Activated CD8-positive, alpha-beta memory T cell treated with anti-CD3 and anti-CD28 coated beads, Interleukin-2, amount 50 U/mL, for 1 hour (primary cell): Measurements from ENCODE around the gene TMEM266.

Source experiments
- DNase-seq: peaks from one replicate; pipeline ENCODE4 v3.0.0-alpha.2; 2020; ENCODE audit errors: extremely low read depth

The TMEM266 gene

DNA sequence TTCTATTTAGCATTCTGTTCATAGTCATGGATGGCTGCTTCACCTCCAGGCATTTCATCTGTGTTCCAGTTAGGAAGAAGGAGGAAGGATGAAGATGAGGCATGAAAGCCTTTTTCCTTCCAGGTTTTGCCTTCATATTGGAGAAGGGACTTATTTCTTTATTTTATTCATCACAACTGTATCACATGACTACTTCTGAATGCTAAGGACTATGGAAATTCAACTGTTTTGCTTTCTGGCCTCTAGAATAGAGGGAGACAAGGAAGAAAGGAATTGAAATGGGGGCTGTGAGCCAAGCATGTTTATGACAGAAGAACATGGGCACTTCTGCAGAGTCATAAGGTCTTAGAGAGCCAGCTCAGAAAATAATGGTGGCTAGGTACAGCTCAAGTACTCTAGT, 10.4 kb downstream of the TMEM266 start:
- DNase-seq: no peak

DNA sequence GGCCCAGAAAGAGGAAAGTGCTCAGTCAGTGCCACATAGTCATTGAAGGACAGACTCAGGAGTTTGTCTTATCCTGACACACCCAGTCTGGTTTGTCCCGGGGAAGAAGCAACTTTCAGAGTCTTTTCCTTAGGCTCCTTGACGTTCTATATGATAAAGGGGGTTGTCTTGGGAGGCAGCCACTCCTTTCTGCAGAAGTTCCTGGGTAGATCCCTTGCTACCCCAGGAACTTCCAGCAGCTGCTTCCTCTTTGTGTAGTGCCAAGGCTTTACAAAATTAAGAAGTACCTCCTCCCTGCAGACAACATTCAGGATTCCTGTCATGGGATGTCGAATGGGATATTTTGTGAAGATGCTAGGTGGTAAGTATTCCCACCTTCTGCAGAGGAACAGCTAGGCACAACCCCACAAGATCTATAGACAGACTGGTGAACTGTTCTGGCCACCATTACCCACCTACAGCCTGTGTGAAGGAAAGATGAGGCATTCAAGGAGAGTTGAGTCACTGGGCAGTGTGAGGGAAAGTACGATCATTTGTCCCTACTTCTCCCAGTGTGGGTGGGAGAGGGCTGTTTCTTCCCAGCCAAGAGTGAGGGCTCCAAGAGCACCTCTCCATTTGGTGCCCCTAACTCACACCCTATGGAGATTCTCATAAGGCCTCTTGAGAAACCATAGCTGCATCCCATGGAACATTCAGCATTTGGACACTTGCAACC, 11.3 kb downstream of the TMEM266 start:
- no peak for DNase-seq

DNA sequence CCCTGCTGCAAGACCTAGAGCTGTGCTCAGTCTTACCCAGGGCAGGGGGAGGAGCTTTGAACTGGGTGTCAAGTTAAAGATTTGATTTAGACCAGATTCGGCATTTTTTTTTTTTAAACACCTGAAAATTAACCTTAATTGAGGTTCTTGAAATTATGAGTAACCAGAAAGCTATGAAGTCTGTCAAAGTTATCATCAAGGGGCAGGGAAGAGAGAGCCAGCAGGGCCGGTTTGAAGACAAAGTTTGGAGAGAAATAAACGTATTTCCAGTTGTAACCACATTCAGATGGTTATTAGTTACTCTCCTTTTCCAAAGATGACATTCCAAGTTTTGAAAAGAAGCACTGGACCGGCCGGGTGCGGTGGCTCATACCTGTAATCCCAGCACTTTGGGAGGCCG, 12.0 kb downstream of the TMEM266 start:
- DNase-seq: no peak

DNA sequence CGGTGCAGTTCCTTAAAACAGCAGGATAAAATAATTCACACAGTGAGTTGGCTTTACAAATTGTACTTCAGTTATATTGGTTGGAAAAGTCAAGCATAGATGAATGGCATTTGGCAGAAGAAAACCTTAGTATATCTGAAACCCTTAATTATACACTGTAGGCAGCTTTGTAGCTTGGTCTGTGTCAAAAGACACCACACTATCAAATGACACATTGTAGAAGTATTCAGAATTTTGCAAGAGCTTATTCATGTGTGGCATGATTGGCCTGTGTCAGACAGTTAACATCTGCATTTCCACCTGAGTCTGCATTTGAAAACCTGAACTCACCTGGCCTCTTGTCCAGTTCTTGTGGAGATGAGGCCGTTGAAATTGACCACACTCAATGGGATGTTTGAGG, 13.8 kb downstream of the TMEM266 start:
- DNase-seq: no peak

DNA sequence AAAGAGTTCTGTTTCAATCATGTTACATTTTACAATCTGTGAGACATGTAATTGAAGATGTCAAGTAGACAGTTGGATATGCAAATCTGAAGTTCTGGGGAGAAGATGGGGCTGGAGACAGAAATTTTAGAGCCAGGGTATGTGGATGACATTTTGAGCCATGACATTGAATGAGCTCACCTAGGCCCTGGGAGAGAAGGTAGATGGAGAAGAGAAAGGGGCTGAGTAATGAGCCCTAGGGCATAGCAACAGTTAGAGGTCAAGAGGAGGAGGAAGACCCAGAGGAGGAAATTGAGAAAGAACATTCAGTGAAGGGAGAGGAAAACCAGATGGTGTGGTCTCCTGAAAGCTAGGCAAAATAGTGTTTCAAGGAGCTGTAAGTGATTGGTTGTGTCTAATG, 15.3 kb downstream of the TMEM266 start:
- DNase-seq: no peak

DNA sequence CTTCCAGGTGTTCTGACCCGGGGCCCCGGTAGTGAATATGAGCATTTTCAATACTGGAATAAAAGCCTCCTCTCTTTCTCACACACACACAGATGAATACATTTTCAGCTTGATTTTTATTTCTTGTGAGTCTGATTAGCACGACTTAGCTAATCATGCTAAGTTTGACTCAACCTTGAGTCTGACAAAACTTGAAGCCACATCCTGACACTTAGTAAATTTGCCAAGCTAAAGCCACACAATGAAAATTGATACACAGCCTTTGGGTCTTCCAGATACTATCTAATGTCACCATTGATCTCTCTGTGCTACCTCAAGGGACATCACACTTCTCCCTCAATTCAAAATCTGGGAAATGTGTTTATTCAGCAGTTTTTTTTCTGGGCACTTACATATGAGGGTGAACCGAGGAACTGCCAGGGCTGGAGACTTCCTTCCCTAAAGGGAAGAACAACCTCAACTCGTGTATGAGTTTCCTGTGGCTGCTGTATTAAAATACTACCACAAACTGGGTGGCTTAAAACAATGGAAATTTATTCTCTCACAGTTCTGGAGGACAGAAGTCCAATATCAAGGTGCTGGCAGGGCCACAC, 18.6 kb downstream of the TMEM266 start:
- DNase-seq: no peak

DNA sequence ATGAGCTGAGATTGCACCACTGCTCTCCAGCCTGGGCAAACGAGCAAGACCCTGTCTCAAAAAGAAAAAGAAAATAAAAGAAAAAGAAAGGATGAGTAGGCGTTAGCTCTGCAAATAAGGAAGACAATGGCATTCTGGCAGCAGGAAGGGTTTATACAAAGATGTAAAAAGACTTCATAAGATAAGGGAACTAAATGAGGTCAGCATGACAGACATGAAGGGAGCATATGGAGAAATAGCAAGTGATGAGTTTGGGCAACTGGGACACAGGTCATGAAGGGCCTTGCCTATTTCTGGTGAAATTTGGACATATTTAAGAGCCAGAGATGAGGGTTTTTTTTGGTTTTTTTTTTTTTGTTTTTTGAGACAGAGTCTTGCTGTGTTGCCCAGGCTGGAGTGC, 24.5 kb downstream of the TMEM266 start:
- DNase-seq: no peak

DNA sequence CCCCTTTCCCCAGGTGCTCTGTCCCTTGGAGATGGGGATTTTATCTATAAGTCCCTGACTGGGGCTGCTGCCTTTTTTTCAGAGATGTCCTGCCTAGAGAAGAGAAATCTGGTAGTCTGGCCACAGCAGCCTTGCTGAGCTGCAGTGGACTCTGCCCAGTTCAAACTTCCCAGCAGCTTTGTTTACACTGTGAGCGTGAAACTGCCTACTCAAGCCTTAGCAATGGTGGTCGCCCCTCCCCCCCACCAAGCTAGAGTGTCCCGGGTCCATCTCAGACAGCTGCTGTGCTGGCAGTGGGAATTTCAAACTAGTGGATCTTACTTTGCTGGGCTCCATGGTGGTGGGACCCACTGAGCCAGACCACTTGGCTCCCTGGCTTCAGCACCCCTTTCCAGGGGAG, 38.9 kb downstream of the TMEM266 start:
- DNase-seq: no peak

DNA sequence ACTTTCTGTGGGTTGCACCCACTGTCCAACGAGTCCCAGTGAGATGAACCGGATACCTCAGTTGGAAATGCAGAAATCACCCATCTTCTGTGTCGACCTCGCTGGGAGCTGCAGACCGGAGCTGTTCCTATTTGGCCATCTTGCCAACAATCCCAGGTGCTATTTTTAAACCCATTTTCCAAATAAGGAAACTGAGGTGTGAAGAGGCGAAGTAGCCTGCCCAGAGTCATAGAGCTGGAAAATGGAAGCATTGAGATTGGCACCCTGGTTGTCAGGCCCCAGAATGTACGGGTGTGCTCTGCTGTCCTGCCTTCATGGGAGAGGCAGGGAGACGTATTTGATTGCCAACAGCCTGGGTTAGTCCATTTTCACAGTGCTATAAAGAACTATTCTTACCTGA, 39.6 kb downstream of the TMEM266 start:
- no peak for DNase-seq

DNA sequence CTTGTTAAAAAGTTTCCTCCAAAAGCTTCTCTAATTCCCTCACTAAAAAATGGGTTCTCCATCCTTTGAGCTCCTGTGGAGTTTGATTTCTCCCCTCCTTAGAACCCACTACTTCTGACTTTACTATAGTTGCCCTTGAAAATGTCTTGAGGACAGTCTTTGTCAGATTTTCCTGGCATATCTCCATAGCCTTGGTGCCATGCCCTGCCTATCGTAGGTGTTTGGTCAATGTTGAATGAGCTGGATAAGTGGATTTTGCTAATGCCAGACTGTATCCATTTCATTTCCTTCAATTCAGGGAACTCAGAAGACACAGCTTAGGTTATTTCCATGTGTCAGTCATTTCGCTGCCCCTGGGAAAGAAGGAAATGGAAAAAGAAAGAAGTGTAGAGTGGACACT, 40.6 kb downstream of the TMEM266 start:
- no peak for DNase-seq

DNA sequence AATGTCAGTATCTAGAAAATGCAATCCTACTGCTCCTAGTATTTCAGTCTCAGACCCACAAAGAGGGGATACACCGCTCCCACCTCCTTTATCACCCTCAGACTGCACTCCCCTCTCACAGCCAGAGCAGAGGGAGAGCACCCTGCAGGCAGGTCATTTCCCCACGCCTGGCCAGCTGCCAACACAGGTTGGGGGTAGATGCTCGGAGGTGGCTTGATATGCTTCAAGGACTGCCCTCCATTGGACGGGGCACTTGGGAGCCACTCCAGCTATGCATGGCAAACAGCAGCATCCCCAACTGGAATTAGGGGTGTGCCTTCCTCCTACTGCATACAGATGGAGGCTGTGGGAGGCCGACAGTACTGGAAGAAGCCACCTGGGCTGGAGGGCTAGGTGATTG, 41.9 kb downstream of the TMEM266 start:
- no peak for DNase-seq

DNA sequence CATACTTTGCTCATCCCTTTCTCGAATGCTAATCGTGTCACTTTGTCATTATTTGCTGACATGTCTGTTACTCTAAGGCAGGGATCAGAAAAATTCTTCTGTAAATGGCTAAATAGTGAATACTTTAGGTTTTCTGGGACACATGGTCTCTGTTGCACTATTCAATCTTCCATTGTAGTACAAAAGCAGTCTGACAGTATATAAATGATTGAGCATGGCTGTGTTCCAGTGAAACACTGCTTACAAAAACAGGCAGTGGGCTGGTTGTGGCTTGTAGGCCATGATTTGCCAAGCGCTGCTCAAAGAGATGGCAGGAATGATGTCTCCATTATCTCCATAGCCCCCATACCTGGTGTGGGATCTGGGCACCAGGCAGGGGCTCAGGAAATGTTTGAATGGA, 45.6 kb downstream of the TMEM266 start:
- DNase-seq: no peak

DNA sequence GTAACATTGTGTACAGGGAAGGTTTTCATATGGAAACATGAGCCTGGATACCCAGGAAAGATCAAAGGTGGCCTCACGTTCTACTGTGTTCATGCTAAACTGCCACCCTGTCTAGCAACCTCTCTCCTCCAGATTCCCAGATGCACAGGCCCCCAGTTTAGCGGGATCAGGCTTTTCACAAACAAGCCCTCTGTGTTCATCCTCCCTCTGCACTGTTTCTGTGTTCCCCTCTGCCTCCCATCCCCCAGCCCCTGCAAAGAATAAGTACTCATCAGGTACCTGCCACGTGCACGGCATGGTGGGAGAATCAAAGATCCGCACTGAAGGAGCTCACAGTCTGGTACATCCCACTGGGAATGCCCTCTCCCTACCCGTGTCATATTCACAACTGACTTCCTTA, 46.1 kb downstream of the TMEM266 start:
- DNase-seq: no peak

DNA sequence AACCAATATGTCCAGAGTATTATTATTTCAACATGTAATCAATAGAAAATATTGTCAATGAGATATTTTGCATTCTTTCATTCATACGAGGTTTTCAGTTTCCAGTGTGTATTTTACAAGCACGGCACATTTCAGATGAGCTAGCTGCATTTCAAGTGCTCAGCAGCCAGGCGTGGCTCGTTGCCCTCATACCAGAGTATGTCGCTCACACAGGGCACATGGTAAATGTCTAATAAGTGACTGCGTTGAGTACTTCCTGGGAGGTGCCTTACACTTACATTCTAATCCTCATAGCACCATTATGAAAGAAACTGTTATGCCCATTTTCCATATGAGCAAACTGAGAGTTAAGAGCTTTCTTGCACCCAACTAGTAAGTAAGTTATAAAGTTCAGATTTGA, 47.4 kb downstream of the TMEM266 start:
- no peak for DNase-seq

DNA sequence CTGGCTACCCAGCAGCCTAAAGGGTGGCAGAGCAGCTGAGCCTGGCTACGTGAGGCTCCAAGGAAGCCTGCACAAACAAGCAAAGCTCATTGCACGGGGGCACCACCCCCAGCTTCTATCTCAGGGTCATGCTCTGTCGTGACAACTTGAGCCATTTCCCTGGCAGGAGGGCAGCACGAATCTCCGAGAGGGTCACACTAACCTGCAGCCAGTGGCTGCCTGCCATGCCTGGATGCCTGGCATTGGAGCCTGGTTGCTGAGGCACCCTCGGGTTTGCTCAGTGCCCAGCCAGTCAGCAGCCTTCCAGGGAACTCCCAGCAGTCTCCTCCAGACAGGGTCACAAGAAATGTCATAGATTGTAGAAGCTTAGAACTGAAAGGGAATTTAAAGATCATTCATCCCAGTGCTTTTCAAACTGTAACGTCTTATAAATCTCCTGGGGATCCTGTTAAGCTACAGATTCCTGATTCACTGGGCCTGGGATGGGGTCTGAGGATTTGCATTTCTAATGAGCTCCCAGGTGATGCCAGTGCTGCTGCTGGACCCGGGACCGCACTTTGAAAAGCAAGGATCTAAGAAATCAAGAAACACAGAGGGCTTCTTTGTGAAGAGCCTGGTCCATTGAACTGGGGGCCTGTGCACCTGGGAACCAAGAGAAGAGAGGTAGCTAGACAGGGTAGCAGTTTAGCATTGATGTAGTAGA, 48.4 kb downstream of the TMEM266 start:
- DNase-seq: no peak

DNA sequence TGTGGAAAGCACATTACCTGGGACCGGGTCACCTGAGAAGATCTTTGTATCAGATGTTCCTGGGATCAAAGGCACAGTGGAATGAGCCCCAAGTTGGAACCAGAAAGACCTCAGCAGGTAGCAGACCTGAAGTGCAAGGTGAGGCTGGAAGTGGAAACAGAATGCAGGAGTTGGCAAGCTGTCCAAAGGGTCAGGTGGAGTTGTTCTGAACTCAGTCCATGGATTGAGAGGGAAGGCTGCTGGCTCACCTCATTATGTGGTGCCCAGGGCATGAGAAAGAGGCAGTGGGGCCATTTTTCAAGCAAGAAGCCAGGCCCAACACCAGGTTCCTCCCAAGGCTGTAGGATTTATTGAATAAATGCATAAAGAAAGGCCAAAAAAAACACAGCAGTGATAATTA, 49.3 kb downstream of the TMEM266 start:
- DNase-seq: no peak

DNA sequence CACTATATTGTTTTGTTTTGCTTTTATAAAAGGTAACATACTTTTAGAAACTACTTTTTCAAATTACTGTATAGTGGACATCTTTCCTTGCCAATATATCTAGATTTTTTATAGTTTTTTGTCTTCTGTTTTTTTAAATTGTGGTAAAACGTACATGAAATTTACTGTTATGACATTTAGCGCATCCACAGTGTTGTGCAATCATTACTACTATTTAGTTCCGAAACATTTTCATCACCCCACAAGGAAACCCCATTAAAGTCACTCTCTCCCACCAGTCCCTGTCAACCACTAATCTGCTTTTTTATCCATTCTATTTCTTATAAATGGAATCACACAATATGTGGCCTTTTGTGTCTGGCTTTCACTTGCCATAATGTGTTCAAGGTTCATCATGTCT, 54.8 kb downstream of the TMEM266 start:
- no peak for DNase-seq

DNA sequence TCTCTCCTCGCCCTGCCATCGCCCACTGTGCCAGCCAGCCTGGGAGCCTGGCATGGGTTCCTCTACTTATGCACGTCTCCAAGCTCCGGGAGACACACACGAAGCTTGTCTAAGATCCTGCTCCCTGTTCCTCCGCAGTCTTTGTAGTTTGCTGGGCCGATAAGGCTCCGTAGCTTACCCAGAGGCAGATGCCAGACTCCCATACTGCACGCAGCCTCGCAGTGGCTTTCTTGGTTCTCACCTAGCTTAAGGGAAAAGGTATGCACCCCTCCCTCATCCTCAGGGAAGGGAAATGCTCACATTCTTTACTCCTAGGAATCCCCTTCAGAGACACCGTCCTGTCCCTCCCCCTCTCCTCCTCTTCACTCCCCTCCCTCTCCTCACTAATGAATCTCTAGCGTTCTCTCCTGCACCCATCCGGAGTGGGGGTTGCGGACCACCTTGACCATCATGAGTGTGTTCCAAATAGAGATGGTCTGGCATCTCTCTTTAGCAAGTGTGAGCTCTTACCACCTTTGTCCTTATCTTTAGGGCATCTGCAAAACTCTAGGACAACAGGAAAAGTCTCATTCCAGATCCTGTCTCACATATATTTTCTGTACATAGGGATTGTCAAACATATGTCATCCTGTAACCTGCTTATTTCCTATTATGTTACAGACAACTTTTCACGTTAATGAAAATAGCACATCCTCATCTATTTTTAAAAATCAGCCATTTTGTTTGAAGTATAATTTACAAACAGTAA, 56.5 kb downstream of the TMEM266 start:
- DNase-seq: no peak

DNA sequence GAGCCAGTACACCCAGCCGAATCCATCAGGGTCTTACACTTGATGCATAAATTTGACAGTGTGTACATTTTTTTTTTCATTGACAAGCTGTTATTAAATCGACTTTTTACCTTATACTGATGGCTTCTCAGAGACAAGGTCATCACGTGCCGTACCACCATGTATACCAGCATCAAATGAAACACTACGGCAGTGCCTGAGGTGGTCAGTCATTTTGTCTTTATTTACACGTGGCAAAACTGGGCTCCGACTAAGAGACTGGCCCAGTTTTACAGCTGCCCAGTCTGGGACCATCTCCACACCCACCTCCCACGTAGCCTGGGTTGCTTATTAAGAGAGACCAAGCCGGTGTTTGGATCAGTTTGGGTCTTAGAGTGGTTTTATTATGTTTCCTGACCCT, 57.4 kb downstream of the TMEM266 start:
- DNase-seq: no peak

DNA sequence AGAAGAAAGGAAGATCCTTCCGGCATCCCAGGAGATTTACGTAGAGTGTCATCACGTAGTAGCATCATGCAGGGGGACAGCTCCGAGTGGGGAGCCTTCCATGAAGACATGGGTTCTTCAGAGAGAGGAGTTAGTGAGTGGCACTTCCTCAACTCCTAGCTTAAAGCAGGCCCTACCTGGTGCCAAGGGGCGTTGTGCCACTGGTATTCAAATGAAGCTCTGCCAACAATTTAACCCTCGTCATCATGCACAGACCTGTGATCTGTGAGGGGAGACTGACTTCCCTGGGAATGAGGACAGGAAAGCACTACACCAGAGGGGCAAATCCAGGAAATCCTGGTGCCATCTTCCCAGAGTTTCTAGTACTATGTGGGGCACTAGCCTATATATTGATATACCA, 59.0 kb downstream of the TMEM266 start:
- DNase-seq: no peak

DNA sequence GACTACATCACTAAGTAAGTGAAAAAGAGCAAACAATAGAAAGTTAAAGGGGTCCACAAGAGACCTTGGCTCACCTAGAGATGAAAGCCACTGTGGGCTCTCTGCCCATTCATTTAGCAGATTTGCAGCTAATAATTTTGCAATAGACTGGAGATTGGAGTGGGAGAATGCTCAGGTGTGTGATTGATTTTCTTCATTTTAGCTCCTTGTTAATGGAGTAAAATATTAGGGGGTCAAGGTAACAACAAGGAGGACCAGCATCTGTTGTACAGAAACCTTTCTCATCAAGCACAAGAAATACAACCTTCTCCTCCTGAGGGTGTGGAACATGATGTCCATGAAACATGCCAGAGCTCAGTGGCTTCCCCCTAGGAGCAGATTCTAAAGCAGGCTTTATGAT, 63.2 kb downstream of the TMEM266 start:
- DNase-seq: no peak

DNA sequence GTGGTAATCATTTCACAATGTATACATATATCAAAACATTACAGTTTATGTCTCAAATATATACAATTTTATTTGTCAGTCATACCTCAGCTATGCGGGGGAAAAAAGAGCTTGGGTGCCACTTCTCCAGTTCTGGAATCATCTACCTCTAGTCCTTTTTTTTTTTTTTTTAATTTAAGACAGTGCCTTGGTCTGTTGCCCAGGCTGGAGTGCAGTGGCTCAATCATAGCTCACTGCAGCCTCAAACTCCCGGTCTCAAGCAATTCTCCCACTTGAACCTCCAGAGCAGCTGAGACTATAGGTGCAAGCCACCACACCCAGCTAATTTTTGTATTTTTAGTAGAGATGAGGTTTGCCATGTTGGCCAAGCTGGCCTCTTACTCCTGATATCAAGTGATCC, 67.4 kb downstream of the TMEM266 start:
- DNase-seq: no peak

DNA sequence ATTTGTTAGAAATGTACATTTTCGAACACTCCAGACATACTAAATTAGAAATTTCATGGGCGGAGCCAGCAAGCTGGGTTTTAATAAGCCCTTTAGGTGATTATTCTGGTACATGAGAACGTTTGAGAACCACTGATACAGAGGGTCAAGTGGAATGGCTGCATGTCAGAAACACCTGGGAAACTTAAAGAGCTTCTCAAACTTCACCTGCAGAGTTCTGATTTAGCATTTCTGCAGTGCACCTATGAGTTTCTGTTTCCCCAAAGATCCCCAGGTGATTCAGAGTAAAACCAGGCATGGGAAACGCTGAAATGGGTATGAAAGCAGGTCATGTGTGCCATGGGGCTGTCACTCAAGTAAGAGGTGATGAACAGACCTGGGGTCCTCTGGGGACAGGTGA, 68.1 kb downstream of the TMEM266 start:
- DNase-seq: no peak
